ENCODE data around the gene GABBR2. TPM values are rescaled to one million over a fixed set of nuclear protein-coding genes. Genes with fewer than 3 reads are reported as not detected.

Gene GABBR2
- total and polyA plus RNA-seq, 2 experiments from 2014 or later = 0.89 to 1.3 TPM

- no peaks in the 10 kb centered on the region for H3F3A ChIP-seq (replicated peaks; ENCODE audit: low read depth)
- no peak overlapping the region for H2AFZ ChIP-seq
- H3K9me2 ChIP-seq (ENCODE audit: insufficient read depth) = no peaks in the 10 kb centered on the region
- peaks cover 22% of the 10 kb centered on the region for H3K9me3 Mint-ChIP-seq
- no peak overlapping the region for H3K27ac Mint-ChIP-seq
- DNase-seq (ENCODE audit: low spot score) (no peak), ATAC-seq (no peak)
- H3K36me3 ChIP-seq (ENCODE audit: insufficient read depth) = peaks cover 6% of the 10 kb centered on the region; the same call in 1 of the 2 replicates
- H3K27me3 Mint-ChIP-seq (ENCODE audit: insufficient read depth, low read depth, poor library complexity) = peaks cover 2% of the 10 kb centered on the region
- H3K4me1 ChIP-seq (ENCODE audit: insufficient read depth) = no peaks in the 10 kb centered on the region
- H3K4me3 Mint-ChIP-seq = no peak overlapping the region
- peaks cover 5% of the 10 kb centered on the region; the same call in 2 of the 3 replicates for H3K36me3 Mint-ChIP-seq (ENCODE audit: low read depth)
- no peaks in the 10 kb centered on the region for H3K27me3 ChIP-seq (ENCODE audit: insufficient read depth)
- no peak overlapping the region for H3K4me2 ChIP-seq
- TF ChIP-seq NANOG (IDR thresholded peaks at IDR 0.05; ENCODE audit: borderline replicate concordance) = no peak
- no peak for TF ChIP-seq EZH2phosphoT487 (IDR thresholded peaks at IDR 0.05; ENCODE audit: unreplicated experiment)
- TF ChIP-seq CTCF (conservative IDR thresholded peaks at IDR 0.05; ENCODE audit: low read depth in 2 of 2) = no peak
- no peak for TF ChIP-seq JUNB (IDR thresholded peaks at IDR 0.05; ENCODE audit: unreplicated experiment)
- no peak for TF ChIP-seq EZH2 (IDR thresholded peaks at IDR 0.05; ENCODE audit: low read depth, unreplicated experiment)
- TF ChIP-seq REST (IDR thresholded peaks at IDR 0.05; ENCODE audit: unreplicated experiment) = no peak
- no peak for TF ChIP-seq ETS1 (IDR thresholded peaks at IDR 0.05)
- no peak for TF ChIP-seq POLR2AphosphoS5 (IDR thresholded peaks at IDR 0.05; ENCODE audit: low read depth)
- no peak overlapping the region for H3K4me3 ChIP-seq
- H3K79me2 ChIP-seq (replicated peaks; ENCODE audit: insufficient read depth) = no peaks in the 10 kb centered on the region
- no peaks in the 10 kb centered on the region for H4K20me1 ChIP-seq (replicated peaks; ENCODE audit: insufficient read depth)
- no peak overlapping the region for H3K27ac ChIP-seq (ENCODE audit: low read depth)
- H3K4me1 Mint-ChIP-seq = peaks cover 5% of the 10 kb centered on the region; the same call in 2 of the 3 replicates
Observed at GRCh38 chr9:98369896-98370295, 338.8 kb downstream of the GABBR2 start.

- Histone ChIP-seq H3K36me3 (ENCODE audit: insufficient read depth) (peaks cover 6% of the 10 kb centered on the region; the same call in 1 of the 2 replicates), H3K27me3 (ENCODE audit: insufficient read depth) (no peaks in the 10 kb centered on the region), H4K20me1 (replicated peaks; ENCODE audit: insufficient read depth) (no peaks in the 10 kb centered on the region), H3K4me3 (no peak overlapping the region), H3K79me2 (replicated peaks; ENCODE audit: insufficient read depth) (no peaks in the 10 kb centered on the region), H3K9me2 (ENCODE audit: insufficient read depth) (no peaks in the 10 kb centered on the region), H3F3A (replicated peaks; ENCODE audit: low read depth) (no peaks in the 10 kb centered on the region), H3K27ac (ENCODE audit: low read depth) (no peak overlapping the region), H3K4me1 (ENCODE audit: insufficient read depth) (no peaks in the 10 kb centered on the region), H3K4me2 (no peak overlapping the region), H2AFZ (no peak overlapping the region)
- no peak for ATAC-seq
- Mint-ChIP-seq H3K27ac (no peak overlapping the region), H3K4me3 (no peak overlapping the region), H3K9me3 (peaks cover 24% of the 10 kb centered on the region), H3K4me1 (peaks cover 2% of the 10 kb centered on the region; the same call in 2 of the 3 replicates), H3K36me3 (ENCODE audit: low read depth) (peaks cover 5% of the 10 kb centered on the region; the same call in 2 of the 3 replicates), H3K27me3 (ENCODE audit: insufficient read depth, low read depth, poor library complexity) (peaks cover 2% of the 10 kb centered on the region)
- TF ChIP-seq EZH2phosphoT487 (IDR thresholded peaks at IDR 0.05; ENCODE audit: unreplicated experiment) = no peak
- no peak for DNase-seq (ENCODE audit: low spot score)
Observed at GRCh38 chr9:98369471-98369870, 339.3 kb downstream of the GABBR2 start.

Data from GM23338 (cell line).